Stimulated activated naive CD4-positive, alpha-beta T cell treated with Interleukin-2 at 50 U/mL for 16 hours (primary cell): Measurements from ENCODE around the gene ARL2.

Experiments used
- DNase-seq: peaks from one replicate; lab custom pipeline; 2025; lab: John Stamatoyannopoulos, UW

ARL2 gene

DNA sequence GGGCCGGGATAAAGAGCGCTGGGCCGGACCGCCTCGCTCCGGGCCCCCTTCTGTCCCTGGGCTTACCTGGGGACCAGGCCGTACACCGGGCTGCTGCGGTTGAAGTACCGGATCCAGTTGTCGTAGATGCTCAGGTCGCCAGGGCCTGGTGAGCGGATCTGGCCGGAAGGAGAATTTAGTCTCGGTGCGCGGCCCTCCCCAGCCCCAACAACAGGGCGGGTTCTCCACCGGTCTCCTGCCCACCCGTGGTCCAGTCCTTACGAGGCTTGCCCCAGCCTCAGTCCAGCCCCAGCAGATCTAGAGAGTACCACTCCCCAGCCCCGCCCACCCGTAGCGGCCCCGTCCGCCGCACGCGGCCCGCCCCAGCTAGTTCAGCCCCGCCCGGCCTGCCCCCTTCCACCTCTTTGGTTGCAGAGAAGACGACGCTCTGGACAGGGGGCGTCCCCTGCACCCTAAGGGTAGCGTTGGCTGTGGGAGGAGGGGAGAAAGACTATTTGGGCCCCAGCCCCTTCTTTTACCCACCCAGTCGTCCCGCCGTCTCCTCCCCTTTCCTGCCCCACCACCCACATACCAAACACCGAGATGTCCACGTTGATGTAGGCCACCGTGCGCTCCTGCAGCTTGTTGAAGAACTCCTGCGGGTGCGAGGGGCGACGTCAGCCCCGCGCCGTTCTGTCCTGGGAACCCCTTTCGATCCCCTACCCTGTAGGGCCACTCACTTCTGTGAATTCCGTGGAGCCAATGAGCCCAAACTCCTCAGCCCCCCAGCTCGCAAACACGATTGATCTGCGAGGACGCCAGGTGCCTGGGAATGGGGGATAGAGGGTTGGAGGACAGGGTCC, 33.8 kb downstream of the ARL2 start:
- peak; percentile 11 for DNase-seq

DNA sequence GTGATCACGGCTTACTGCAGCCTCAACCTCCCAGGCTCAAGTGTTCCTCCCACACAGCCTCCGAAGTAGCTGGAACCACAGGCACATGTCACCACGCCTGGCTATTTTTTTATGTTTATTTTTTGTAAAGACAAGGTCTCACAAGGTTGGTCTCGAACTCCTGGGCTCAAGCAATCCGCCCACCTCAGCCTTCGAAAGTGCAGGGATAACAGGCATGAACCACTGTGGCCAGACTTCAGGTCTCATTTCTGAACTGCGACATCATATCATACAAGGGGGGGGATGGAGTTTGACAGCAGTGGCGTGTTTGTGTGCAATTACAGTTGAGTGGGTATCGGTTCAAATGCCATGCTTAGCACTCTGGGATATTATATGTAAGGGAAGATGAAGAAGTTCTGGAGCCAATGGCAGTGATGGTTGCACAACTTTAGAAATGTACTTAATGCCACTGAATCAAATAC, 37.5 kb downstream of the ARL2 start:
- no peak for DNase-seq

DNA sequence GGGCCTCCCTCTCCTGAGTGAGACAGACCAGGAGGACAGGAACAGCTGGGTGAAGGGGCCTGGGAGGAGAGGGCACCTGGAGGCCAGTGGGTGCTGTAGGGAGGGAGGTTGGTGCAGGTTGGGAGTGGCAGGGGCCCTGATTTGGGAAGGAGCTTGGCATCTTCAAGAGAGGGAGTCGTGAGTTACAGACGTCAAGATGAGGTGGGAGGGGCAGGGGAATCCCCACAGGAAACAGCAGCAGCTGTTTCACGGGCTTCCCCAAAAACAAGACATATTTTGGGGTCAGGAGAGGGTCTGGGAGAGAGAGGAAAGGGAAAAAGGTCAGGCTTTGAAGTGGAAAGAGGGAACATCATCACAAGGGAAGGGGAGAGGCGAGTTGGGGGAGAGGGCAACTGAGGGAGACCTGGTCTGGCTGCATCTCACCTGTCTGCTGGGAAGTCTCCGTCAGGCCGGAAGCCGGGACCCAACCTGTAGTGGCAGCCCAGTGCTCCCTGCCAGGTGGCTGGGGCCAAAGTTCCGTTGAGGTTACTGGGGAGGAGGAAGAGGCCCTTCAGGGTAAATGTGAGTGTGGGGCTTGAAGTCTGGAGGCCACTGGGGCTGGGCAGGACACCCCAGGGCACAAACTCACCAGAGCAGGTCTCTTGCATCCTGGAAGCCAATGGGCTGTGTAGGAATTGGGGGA, 40.0 kb downstream of the ARL2 start:
- no peak for DNase-seq

DNA sequence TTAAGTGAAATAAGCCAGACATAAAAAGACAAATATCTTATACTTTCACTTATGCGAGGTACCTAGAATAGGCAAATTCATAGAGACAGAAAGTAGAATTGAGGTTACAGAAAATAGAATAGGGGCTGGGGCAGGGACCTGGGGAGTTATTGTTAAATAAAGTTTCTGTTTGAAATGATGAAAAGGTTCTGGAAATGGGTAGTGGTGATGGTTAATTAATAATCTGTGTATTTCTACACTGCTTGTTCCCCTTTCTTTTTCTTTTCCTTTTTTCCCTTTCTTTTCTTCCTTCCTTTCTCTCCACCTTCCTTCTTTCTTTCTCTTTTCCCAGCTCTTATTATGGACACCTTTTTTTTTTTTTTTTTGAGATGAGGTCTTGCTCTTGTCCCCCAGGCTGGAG, 41.6 kb downstream of the ARL2 start:
- DNase-seq = no peak

DNA sequence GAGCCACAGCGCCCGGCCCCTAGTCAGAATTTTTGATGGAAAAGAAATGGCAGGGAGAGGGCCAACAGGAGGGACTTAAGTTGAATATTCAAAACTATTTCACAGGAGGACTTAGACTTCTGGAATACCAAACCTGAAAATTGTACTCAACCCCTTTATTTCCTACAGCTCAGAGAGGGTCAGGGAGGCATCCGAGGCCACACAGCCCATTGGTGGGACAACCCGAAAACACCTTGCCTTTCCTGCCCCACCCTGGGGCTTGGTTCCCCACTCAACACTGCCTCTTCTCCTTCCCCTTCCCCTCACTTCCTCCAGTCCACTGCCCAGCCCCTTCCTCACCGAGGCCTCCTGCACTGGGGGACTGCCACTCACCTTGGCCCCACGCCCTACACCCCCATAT, 43.0 kb downstream of the ARL2 start:
- no peak for DNase-seq

DNA sequence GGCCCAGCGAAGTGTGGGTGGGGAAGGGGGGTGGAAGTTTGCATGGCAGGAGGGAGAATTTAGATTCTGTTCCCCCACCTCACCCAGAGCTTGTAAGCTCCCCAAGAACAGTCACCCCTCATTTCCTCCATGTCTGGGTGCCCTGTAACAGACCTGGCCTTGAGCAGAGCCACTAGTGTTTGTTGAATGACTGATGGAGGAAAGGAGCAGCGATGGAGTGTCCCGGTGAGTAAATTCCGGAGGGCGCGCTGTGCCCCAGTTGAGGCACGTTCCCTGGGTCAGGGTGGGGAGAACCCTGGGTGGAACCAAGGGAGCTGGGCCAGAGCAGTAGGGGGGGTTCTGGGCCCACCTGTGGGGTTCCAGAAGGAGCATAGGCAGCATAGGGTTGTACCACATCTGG, 43.6 kb downstream of the ARL2 start:
- DNase-seq = no peak

DNA sequence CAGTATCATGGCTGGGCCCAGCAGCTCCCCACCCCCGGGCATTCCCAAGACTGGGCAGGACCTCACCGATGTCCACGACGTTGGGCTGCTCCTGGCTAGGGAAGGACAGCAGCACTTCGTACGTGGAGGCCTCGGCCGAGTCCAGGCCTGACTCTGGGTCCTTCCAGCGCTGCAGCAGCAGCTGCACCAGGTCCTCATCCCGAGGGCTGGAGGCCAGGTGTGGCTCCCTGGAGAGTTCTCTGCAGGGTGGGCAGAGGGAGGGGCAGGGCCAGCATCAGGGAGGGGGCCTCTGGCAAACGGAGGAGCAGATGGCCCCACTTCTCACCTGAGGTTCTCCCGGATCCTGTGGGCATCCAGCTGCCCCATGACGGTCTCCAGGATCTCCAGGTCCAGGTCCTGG, 44.1 kb downstream of the ARL2 start:
- DNase-seq = no peak

DNA sequence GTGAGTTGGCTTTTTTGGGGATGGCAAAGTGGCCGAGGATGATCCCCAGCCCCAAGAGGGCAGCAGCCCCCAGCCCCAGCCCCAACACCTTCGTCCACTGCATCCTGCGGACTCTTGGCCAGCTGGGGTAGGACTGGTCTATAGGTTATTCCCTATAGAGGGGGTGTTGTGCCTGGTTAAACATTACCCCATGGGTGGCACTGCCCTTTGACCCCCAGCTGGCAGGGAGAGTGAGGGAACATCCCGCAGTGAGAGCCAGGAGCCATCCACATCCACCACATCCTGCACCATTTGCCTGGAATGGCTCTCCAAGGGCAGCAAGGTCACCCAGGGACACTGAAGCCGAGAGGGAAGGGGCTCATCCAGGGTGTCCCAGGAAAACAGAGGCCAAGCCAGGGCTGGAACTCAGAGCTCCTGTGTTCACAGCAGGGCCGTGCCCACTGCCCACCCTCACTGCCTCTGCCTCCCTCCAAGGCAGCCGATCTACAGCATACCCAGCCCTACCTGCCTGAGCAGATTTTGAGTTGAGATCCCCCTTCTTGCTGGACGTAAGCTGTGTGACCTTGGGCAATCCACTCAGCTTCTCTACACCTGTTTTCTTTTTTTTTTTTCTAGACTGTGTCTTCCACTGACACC, 44.6 kb downstream of the ARL2 start, which contains the start of gene NAALADL1:
NAALADL1 (minus strand) TSS at position 135 of the 636 bp plus-strand sequence; CDS start at position 103, 32 bp downstream.
- no peak for DNase-seq

DNA sequence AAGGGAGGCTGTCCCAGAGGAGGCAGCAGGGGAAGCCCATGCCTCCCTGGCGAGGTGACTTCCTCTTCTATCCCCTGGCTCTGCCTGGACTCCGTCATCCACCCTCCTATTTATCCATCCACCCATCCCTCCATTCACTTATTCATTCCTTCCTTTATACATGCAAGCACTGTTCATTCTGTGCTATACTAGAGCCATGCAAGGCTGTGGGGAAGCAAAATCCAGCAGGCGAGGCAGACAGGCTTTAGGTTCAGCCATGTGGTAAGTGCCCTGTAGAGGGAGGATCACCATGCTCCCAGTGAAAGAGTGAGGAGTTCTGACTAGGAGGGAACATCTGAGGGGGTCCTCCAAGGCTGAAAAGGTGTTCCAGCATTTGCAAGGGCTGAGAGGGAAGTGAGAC, 45.6 kb downstream of the ARL2 start:
- no peak for DNase-seq

DNA sequence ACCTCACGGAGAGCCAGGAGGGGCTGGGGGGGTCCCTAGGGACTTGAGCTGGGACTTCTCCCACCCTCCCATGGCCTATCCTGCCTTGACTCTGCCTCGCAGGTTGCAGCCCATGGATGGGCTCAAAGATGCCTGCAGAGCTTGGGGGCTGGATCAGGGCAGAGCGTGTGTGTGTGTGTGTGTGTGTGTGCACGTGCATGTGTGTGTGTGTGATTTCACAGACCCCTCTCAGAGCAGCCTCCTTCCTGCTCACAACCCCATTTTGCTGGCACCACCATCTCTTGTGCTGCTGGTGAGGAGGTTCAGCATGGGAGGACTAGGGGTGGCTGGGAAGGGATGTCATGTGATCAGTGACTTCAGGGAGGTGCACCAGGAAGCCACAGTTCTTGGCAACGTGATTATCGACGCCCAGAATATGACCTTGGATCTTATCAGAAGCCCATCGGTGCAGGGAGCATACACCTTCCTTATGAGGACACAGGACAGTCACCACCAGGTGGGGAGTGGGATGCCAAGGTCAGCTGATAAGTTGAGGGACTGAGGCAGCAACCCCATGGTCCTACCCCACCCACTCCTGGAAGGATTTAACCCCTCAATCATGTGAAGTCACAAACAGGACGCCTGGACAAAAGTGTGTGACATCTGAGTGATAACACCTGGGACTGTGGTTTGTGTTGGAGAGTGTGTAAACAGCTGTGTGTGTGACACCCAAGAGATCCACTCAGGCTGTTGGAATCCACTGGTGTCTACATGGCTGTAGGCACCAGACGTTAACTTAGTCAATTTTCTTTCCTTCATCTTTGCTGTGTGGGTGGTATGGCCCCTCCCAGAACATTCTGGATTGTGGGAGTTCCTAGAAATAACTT, 46.2 kb downstream of the ARL2 start:
- no peak for DNase-seq

DNA sequence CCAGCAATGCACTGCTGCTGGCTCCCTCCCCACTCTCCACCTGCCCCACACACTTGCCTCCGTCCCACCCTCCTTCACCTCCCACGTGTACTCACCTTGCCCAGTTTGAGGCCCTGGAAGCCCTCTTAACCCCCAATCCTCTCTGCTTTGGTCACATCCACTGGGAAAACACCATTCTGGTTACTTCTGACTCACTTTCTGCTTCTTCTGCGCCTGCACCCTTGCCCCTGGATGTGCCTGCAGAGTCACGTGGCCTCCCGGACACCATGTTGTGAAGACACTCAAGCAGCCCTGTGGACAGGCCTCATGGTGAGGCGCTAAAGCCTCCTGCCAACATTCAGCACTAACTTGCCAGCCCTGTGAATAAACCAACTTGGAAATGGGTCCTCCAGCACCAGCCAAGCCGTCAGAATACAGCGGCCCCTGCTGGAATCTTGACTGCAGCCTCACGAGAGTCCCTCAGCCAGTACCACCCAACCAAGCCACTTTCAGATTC, 47.0 kb downstream of the ARL2 start:
- DNase-seq = peak; percentile 40

DNA sequence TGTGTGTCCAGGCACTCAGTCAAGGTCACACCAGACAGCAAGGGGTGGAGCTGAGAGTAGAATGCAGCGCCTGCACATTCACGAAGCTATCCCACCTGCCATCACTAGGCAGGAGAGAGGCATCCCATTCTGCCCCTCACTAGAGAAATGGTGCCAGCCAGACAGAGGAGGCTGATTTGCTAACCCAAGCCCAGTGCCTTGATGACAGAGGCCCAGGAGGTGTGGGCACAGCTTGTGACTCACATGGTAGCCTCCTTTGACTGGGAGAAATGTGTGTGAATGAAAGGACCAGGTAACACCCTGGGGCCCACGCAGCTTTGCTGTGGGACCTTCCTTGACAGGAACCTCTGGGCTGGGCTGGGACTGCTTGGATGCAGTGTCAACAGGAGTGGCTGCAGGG, 49.6 kb downstream of the ARL2 start:
- DNase-seq = no peak

DNA sequence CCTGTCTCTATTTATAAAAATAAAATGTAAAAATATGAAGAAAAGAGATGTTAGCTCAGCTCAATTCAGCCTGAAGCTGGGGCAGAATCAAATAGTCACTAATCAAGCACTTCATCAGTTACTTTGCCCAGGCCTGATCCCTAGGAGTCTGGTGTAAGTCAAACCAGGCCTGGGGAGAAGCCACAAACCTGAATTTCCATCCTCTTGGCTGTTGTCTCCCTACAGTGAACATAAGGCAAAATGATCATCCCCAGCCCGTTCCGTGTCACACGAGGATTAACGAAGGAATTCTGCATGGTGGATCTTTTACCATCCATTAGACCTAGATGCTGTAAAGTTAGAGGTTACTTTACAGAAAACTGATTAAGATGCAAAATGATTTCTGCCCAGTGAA, 50.9 kb downstream of the ARL2 start:
- no peak for DNase-seq

DNA sequence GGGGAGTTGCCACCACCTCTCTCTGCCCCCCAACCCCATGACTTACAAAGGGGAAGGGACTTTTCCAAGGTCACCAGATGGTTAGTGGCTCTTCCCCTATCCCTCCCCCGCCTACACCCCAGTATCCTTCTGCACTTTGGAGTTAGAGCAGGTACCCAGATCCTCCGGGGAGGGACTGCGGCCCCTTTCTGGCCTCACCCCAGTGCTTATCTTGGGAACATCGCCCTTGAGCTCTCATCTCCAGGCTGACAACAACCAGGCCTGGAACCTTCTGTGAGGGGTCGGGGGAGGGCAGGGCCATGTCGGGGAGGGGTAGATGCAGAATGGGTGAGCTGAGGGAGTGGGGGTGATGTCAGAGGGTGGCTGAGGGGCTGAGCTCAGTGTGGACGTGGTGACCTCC, 51.9 kb downstream of the ARL2 start:
- no peak for DNase-seq

DNA sequence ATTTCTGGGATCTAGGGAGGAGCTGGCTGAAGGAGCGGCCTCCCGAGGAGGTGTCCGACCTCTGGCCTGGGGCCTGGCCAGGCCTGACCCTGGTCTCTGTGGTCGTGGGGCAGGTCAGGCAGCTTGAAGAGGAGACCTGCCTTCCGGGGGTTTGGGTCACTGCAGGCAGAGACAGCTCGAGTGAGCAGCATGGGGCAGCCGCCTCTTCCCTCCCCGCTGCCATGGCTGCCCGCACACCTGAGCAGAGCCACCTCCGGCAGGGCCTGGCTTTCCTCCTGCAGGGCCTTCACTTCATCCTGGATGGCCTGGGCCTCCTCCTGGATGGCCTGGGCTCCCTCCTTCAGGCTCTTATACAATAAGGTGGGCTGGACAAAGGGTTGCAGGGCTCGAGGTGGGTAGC, 52.4 kb downstream of the ARL2 start:
- no peak for DNase-seq

DNA sequence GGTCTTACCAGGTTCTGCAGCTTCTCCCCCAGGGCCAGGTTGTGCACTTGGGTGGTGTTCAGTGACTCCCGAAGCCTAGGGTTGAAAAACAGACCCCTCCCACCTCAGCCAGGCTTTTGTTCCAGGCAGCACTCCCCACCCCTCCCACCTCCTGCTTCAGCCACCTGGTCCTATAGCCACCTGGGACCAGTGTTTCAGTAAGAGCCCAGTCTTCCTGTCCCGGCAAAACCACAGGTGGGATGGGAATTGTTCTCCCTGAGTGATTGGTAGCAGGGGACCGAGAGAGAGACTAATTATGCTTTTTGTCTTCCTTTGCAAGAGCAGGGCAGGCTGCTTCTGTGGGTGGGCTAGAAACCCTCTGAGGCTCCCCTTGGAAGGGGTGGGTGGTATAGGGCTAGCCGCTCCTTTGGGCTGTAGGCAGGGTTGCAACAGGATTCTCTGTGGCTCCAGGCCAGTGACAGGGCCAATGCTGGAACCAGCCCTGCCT, 52.9 kb downstream of the ARL2 start:
- no peak for DNase-seq

DNA sequence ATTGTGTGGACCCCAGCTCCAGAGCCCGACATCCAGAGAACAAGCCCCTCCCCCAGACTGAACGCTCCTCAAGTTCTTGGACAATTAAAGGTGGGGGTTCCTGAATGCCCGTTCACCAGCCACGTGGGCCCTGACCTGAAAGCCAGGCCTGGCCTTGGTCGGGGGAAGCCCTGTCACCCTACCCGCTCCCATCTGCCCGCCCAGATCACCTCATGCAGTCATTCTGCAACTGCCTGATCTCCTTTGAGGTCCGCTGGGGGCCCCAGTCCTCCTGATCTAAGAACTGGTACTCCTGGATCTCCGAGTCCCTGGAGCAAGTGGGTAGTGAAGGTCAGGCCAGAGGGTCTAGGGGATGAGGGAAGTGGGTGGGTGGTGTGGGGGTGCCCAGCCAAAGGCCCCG, 53.5 kb downstream of the ARL2 start:
- DNase-seq = no peak

DNA sequence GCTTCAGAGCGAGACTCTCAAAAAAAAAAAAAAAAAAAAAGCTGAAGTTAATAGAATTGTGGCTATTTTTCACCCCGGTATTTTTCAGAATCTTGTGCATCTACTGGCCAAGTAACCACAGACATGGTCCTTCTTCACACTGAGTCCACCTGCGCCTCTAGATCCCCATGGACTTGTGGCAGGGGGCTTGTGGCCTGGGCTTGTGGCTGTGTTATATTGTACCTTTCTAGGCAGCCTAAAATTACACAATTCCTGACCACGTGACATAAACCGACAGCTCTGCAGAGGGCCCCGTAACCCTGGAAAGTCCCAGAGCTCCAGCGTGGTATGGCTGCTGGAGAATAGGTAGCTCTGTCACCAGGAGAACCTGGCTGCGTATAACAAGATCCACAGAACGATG, 55.3 kb downstream of the ARL2 start:
- no peak for DNase-seq
